Hematopoietic multipotent progenitor cell treated with erythropoietin and hydrocortisone succinate and interleukin-3 and kit ligand, for 4 days (in vitro differentiated cells): ENCODE data around the gene TMEM144.
A peak's percentile ranks its signal among the peaks of the same experiment; 100 is the strongest.
"Not testable (repeated sequence)": the region's sequence is repeated elsewhere in the genome, so short reads cannot be mapped to it uniquely, and the experiment has no call there.

Experiments used
- DNase-seq: peaks from one replicate; pipeline ENCODE4 v3.0.0-alpha.2; 2015

The TMEM144 gene

GRCh38 chr4:158192439-158193158 lies 17.7 kb upstream of the TMEM144 start:
- DNase-seq: no peak

GRCh38 chr4:158193171-158193749 lies 17.0 kb upstream of the TMEM144 start:
- DNase-seq: peak; percentile 76

- DNase-seq: no peak
These were observed 15.0 kb upstream of the TMEM144 start for GRCh38 chr4:158195297-158195696.

- no peak for DNase-seq
These were observed 13.0 kb upstream of the TMEM144 start for GRCh38 chr4:158197194-158197776.

GRCh38 chr4:158200214-158200613 lies 10.1 kb upstream of the TMEM144 start:
- DNase-seq: no peak

GRCh38 chr4:158201322-158201721 lies 9.0 kb upstream of the TMEM144 start:
- no peak for DNase-seq

- no peak for DNase-seq
These were observed 8.4 kb upstream of the TMEM144 start for GRCh38 chr4:158201876-158202275.

GRCh38 chr4:158202481-158202880 lies 7.8 kb upstream of the TMEM144 start:
- DNase-seq: peak; percentile 14

- DNase-seq: no peak
These were observed 6.8 kb upstream of the TMEM144 start for GRCh38 chr4:158203436-158203835.

GRCh38 chr4:158203929-158204328 lies 6.4 kb upstream of the TMEM144 start:
- no peak for DNase-seq

- DNase-seq: peak; percentile 84
These were observed 1.2 kb upstream of the TMEM144 start for GRCh38 chr4:158208963-158209640.

- peak; percentile 29 for DNase-seq
These were observed 936 bp downstream of the TMEM144 start for GRCh38 chr4:158211222-158211621.

- no peak for DNase-seq
These were observed 3.2 kb downstream of the TMEM144 start for GRCh38 chr4:158213466-158213865.

- DNase-seq: no peak
These were observed 4.6 kb downstream of the TMEM144 start for GRCh38 chr4:158214856-158215255.

GRCh38 chr4:158217763-158218162 lies 7.5 kb downstream of the TMEM144 start:
- DNase-seq: no peak

GRCh38 chr4:158219623-158220022 lies 9.3 kb downstream of the TMEM144 start:
- no peak for DNase-seq

- DNase-seq: not testable (repeated sequence)
These were observed 14.0 kb downstream of the TMEM144 start for GRCh38 chr4:158224318-158224717.

GRCh38 chr4:158224999-158225398 lies 14.7 kb downstream of the TMEM144 start:
- peak; percentile 57 for DNase-seq

- not testable (repeated sequence) for DNase-seq
These were observed 17.6 kb downstream of the TMEM144 start for GRCh38 chr4:158227880-158228279.

- DNase-seq: not testable (repeated sequence)
These were observed 18.1 kb downstream of the TMEM144 start for GRCh38 chr4:158228399-158228798.

GRCh38 chr4:158229768-158230167 lies 19.5 kb downstream of the TMEM144 start:
- DNase-seq: no peak

GRCh38 chr4:158234671-158235070 lies 24.4 kb downstream of the TMEM144 start:
- DNase-seq: peak; percentile 12

- DNase-seq: no peak
These were observed 26.2 kb downstream of the TMEM144 start for GRCh38 chr4:158236304-158237030.
